ENCODE measurements around the gene ARSJ. TPM values are rescaled to one million over a fixed set of nuclear protein-coding genes. Genes with fewer than 3 reads are reported as not detected.

Gene ARSJ
- total and polyA plus RNA-seq, 2 of the 8 experiments (the other 6 are each of a cell fraction or from before 2014, with no cell fraction given): 1.4 to 6.3 TPM

DNA sequence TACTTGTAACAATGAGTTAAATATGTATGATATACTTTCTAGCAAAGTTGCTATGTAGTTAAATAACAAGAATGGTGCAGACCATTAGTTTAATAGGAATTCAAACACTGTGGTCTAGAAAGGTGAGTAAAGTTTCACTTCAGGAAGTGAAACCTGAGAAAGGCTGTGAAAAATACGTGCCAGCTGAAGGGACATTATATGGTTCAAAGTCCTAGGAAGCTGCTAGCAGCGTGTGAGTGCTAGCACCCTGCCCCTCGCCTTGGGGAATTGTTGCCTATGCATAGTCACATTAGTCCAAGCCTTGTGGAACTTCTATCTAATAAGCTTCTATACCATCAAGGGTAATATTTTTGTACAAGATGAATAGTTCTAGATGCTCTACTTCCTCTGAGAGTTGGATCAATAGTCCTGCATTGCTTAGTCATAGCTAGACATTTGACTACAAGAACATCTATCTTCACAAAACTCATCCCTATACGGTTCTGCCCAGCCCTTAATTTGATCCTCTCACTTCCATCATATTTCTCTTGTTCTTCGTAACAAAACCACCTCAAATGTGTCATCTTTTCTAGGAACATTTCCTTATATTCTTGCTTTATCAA lies 45.8 kb upstream of the ARSJ start:
- no peaks in the 10 kb centered on the region for H3K36me3 ChIP-seq (ENCODE audit: control insufficient read depth in 2 of 4, insufficient read depth in 4 of 4, low read length in 3 of 4)
- H3K9ac ChIP-seq (replicated peaks in 1 of 4; ENCODE audit: extremely low read depth in 1 of 4, low read depth in 3 of 4, low read length in 3 of 4): no peak overlapping the region
- no peak overlapping the region for H2BK20ac ChIP-seq (ENCODE audit: low read length)
- no peaks in the 10 kb centered on the region for H3K79me2 ChIP-seq (ENCODE audit: control insufficient read depth in 1 of 2, insufficient read depth in 2 of 2, low read length in 2 of 2)
- H3K79me1 ChIP-seq (ENCODE audit: low read depth, low read length): no peaks in the 10 kb centered on the region
- no peaks in the 10 kb centered on the region for H3K27me3 ChIP-seq (replicated peaks in 1 of 4; ENCODE audit: control insufficient read depth in 3 of 4, extremely low read depth in 1 of 4, insufficient read depth in 3 of 4, low read length in 3 of 4)
- no peak overlapping the region for H4K91ac ChIP-seq (replicated peaks; ENCODE audit: insufficient read length, low read length)
- WGBS, 2 experiments (ENCODE audit: extremely low coverage in 1 of 2, insufficient coverage in 1 of 2, insufficient read length in 1 of 2, insufficient replicate concordance in 2 of 2, low coverage in 1 of 2, low lambda C conversion rate in 2 of 2, missing lambda C conversion rate in 1 of 2): 85% methylated on average over 5 of the region's 5 CpGs; no CpG with 5 or more reads in 1 of the 2 experiments
- H3K9me3 ChIP-seq (ENCODE audit: insufficient read depth in 2 of 2, low read depth in 1 of 2, low read length in 1 of 2): no peaks in the 10 kb centered on the region
- no peak overlapping the region for H4K8ac ChIP-seq (ENCODE audit: extremely low read depth, insufficient read depth, low read length)
- H3K14ac ChIP-seq (ENCODE audit: insufficient read length): no peak overlapping the region
- H3K18ac ChIP-seq (ENCODE audit: extremely low read depth, low read length): no peak overlapping the region
- CTCF ChIA-PET (ENCODE audit: partially characterized antibody): interaction anchor here (1.1 to 1.5 kb wide), 2 partner anchors 23 to 46 kb away, joined by 3 read pairs; no protein-coding TSS in a partner anchor
- no peak overlapping the region for H3K27ac ChIP-seq (ENCODE audit: low read depth, low read length)
- H2AK5ac ChIP-seq (ENCODE audit: low read depth, low read length): no peak overlapping the region
- H2BK120ac ChIP-seq (replicated peaks; ENCODE audit: low read depth, low read length): no peak overlapping the region
- no peak overlapping the region for H3K4me3 ChIP-seq (ENCODE audit: extremely low read depth in 1 of 4, insufficient read depth in 2 of 4, low read depth in 3 of 4, low read length in 4 of 4)
- no peak overlapping the region for H2BK15ac ChIP-seq (ENCODE audit: low read length)
- H4K20me1 ChIP-seq (replicated peaks in 1 of 2; ENCODE audit: control insufficient read depth in 1 of 2, insufficient read depth in 2 of 2, low read length in 2 of 2): no peaks in the 10 kb centered on the region
- POLR2A ChIA-PET (ENCODE audit: partially characterized antibody): no interaction called here
- no peak overlapping the region for H2AFZ ChIP-seq (ENCODE audit: low read length)
- FAIRE-seq (no peak), DNase-seq (ENCODE audit: low read depth in 1 of 2, low spot score in 2 of 2) (no peak)
- no peaks in the 10 kb centered on the region for H3K4me1 ChIP-seq (replicated peaks in 1 of 4; ENCODE audit: control insufficient read depth in 3 of 4, insufficient read depth in 4 of 4, low read length in 3 of 4)
- H3K23ac ChIP-seq (ENCODE audit: insufficient read length): no peak overlapping the region
- H3K56ac ChIP-seq (replicated peaks; ENCODE audit: insufficient read length, low read depth, low read length): no peak overlapping the region
- H2BK5ac ChIP-seq (ENCODE audit: low read depth, low read length): no peak overlapping the region
- no peak overlapping the region for H4K5ac ChIP-seq (ENCODE audit: insufficient read length, low read depth, low read length)
- no peak overlapping the region for H3K4me2 ChIP-seq (ENCODE audit: insufficient read depth in 1 of 2, low read depth in 2 of 2, low read length in 2 of 2)
- H3K23me2 ChIP-seq (ENCODE audit: low read depth, low read length): no peaks in the 10 kb centered on the region
- H3K4ac ChIP-seq (replicated peaks; ENCODE audit: insufficient read length, low read depth, low read length): no peak overlapping the region
- H2BK12ac ChIP-seq (ENCODE audit: low read depth, low read length): no peak overlapping the region
- TF ChIP-seq SIN3A (conservative IDR thresholded peaks at IDR 0.05 in 1 of 2, IDR thresholded peaks at IDR 0.05 in 1 of 2; ENCODE audit: low read depth in 1 of 2, low read length in 2 of 2): no peak
- TF ChIP-seq GABPA (IDR thresholded peaks at IDR 0.05; ENCODE audit: borderline replicate concordance, insufficient read depth, low read length): no peak
- TF ChIP-seq SP2 (IDR thresholded peaks at IDR 0.05; ENCODE audit: low read length): no peak
- no peak for TF ChIP-seq MAFK (IDR thresholded peaks at IDR 0.05; ENCODE audit: low read depth, low read length)
- no peak for TF ChIP-seq EZH2 (IDR thresholded peaks at IDR 0.05; ENCODE audit: low read depth, low read length, severe bottlenecking)
- no peak for TF ChIP-seq RFX5 (IDR thresholded peaks at IDR 0.05; ENCODE audit: borderline replicate concordance, low read depth, low read length)
- no peak for TF ChIP-seq ASH2L (IDR thresholded peaks at IDR 0.05; ENCODE audit: low read length)
- TF ChIP-seq SAP30 (IDR thresholded peaks at IDR 0.05; ENCODE audit: insufficient read depth, insufficient replicate concordance, low read length): no peak
- no peak for TF ChIP-seq POLR2A (IDR thresholded peaks at IDR 0.05; ENCODE audit: control extremely low read depth in 1 of 2, low read depth in 2 of 2, low read length in 2 of 2)
- no peak for TF ChIP-seq RAD21 (IDR thresholded peaks at IDR 0.05 in 1 of 2, conservative IDR thresholded peaks at IDR 0.05 in 1 of 2; ENCODE audit: low read depth in 2 of 2, low read length in 2 of 2)
- no peak for TF ChIP-seq HDAC2 (IDR thresholded peaks at IDR 0.05; ENCODE audit: borderline replicate concordance in 1 of 2, low read depth in 2 of 2, low read length in 2 of 2)
- no peak for TF ChIP-seq KDM4A (IDR thresholded peaks at IDR 0.05; ENCODE audit: low read depth, low read length, severe bottlenecking)

Data from H1 (cell line).